HT1080 (cell line): ENCODE results near the gene UBXN6. TPM values are rescaled to one million over a fixed set of nuclear protein-coding genes. Genes with fewer than 3 reads are reported as not detected.

Experiments
- DNase-seq: peaks from one replicate; pipeline ENCODE4 v3.0.0-alpha.2; 2015; ENCODE audit warnings: low read depth
- polyA plus RNA-seq, 2 experiments: library from polyadenylated mRNA; depleted of rRNA; stranded (reverse); fragments of >200 nt; gene quantifications; 2 replicates each; pipeline ENCODE4 v1.2.3, GENCODE V29; 2015
- total RNA-seq: library from RNA; depleted of rRNA; stranded (reverse); fragments of >200 nt; shearing (Covaris generic); gene quantifications from 2 replicates; pipeline ENCODE4 v1.2.3, GENCODE V29; 2014; rRNA removed

UBXN6 gene
- total RNA-seq: 48.4 and 75.4 TPM in 2 replicates
- polyA plus RNA-seq (2015; cell fraction: cytosol; rRNA removed): 80.9 and 87.9 TPM in 2 replicates
- polyA plus RNA-seq (2015; cell fraction: nucleus; rRNA removed): 57.1 and 63.2 TPM in 2 replicates

GRCh38 chr19:4457654-4458395 lies at the start of gene UBXN6:
UBXN6 (minus strand) TSS chr19:4457794; CDS start chr19:4457697, 97 bp downstream.
- peak; percentile 85 for DNase-seq

- DNase-seq: no peak
Measured at GRCh38 chr19:4507150-4507452, 49.5 kb upstream of the UBXN6 start.

- peak; percentile 85 for DNase-seq
Measured at GRCh38 chr19:4506449-4507149, 49.0 kb upstream of the UBXN6 start.

- DNase-seq: no peak
Measured at GRCh38 chr19:4505570-4506448, 48.2 kb upstream of the UBXN6 start.

GRCh38 chr19:4504891-4505569 lies 47.4 kb upstream of the UBXN6 start:
- no peak for DNase-seq

DNA sequence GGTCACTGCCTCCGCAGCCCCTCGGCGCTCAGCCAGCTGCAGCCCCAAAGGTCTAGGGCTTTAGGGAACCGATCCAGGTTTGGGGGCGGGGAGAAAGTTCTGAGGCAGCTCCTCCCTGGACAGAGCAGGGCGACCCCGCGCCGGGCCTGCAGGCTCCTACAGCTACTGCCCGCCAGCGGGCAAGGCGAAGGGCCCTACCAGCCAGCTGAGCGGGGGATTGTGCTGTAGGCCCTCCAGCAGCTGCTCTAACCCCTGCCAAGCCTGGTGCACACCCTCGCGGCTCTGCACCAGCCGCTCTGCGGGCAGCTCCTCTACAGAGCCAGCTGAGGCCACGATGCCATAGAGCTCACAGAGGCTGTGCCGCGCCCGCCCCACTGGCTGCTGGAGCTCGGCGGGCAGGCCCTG lies 46.7 kb upstream of the UBXN6 start:
- no peak for DNase-seq

DNA sequence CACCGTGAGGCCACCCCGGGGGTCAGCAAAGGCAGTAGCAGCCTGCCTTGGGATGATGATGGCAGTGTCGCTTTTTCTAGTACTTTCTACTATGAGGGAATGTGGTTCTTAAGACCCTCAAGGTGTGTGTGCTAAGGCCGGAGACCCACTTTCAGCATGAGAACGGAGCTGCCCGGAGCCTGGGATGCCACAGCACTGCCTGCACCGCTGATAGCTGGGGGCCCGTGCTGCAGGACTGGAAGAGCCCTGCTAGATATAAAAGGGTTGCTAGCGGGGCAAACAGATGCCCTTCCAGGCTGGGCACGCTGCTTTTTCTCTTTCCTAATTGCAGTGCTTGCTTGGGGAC lies 46.2 kb upstream of the UBXN6 start:
- no peak for DNase-seq

GRCh38 chr19:4503132-4503824 lies 45.7 kb upstream of the UBXN6 start:
- DNase-seq: no peak

- DNase-seq: no peak
Measured at GRCh38 chr19:4502282-4503131, 44.9 kb upstream of the UBXN6 start.

DNA sequence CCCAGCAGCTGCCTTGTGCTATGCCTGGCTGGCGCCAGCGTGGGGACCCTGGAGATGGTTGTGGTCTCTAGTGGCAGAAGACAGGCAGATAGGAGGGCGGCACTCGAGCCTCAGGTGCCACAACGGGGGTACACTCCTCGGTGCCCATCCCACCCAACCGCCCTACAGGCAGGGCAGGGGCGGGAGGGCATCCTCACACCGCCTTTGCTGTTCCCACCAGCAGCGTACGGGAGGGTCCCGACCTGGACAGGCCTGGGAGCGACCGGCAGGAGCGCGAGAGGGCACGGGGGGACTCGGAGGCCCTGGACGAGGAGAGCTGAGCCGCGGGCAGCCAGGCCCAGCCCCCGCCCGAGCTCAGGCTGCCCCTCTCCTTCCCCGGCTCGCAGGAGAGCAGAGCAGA lies 44.1 kb upstream of the UBXN6 start:
- DNase-seq: no peak

GRCh38 chr19:4500841-4501591 lies 43.4 kb upstream of the UBXN6 start:
- no peak for DNase-seq

GRCh38 chr19:4499855-4500254 lies 42.3 kb upstream of the UBXN6 start:
- no peak for DNase-seq

DNA sequence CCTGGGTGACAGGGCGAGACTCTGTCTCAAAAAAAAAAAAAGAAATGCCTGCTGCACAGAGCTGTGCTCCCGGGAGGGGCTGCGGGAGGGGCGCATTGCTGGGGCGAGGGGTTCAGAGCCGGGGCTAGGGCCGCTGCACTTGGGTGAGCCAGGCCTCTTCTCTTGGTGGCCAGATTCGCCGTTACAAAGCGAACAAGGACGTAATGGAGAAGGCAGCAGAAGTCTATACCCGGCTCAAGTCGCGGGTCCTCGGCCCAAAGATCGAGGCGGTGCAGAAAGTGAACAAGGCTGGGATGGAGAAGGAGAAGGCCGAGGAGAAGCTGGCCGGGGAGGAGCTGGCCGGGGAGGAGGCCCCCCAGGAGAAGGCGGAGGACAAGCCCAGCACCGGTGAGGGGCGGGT lies 41.7 kb upstream of the UBXN6 start:
- no peak for DNase-seq

DNA sequence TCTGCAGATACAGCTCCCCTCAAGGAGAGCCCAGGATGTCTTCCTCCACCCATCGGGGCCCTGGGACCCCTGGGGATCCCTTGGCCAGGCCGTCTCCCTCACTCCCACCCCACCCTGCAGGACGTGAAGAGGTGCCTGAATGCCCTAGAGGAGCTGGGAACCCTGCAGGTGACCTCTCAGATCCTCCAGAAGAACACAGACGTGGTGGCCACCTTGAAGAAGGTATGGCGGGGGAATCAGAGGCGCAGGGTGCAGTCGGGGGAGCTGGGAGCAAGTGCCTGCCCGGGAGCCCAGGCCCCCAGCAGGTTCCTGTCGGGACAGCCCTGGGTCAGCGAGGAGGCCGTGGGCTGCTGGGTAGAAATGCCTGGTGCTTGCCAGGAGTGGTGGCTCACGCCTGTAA lies 41.1 kb upstream of the UBXN6 start:
- no peak for DNase-seq

- no peak for DNase-seq
Measured at GRCh38 chr19:4497770-4498389, 40.3 kb upstream of the UBXN6 start.

GRCh38 chr19:4496304-4496703 lies 38.7 kb upstream of the UBXN6 start:
- no peak for DNase-seq

GRCh38 chr19:4495471-4495870 lies 37.9 kb upstream of the UBXN6 start:
- no peak for DNase-seq

- no peak for DNase-seq
Measured at GRCh38 chr19:4494691-4495064, 37.1 kb upstream of the UBXN6 start.
